HG02840 (cell line): ENCODE measurements around the gene PDGFB.

Experiments
- ATAC-seq: cut with Tn5 transposase; IDR thresholded peaks from one replicate; pipeline ENCODE4 v1.9.1; 2021; ENCODE audit warnings: mild to moderate bottlenecking, moderate library complexity, moderate number of reproducible peaks; ENCODE audit not compliant: unreplicated experiment, low FRiP score

PDGFB gene

GRCh38 chr22:39277142-39277607 lies 32.4 kb upstream of the PDGFB start:
- no peak for ATAC-seq

- ATAC-seq = no peak
Observed at GRCh38 chr22:39276440-39277141, 31.8 kb upstream of the PDGFB start.

- ATAC-seq = no peak
Observed at GRCh38 chr22:39275814-39276439, 31.1 kb upstream of the PDGFB start.

- no peak for ATAC-seq
Observed at GRCh38 chr22:39273950-39274887, 29.4 kb upstream of the PDGFB start.

DNA sequence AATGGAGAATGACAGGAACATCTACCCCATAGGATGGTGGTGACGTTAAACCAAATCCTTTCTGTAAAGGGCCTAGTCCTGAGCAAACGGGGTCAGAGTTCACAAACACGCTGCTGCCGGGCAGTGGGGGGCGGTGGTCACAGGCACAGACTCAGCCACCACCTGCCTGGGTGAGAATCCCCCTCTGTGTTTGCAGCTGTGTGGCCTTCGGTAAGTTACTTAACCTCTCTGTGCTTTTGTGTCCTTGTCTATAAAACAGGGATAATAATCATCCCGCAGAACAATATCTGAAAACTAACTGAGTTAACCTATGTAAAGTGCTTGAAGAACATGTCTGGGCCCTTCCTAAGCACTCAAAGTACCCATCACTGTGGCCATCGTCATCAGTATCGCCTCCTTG lies 26.0 kb upstream of the PDGFB start:
- no peak for ATAC-seq

- no peak for ATAC-seq
Observed at GRCh38 chr22:39270280-39270679, 25.5 kb upstream of the PDGFB start.

DNA sequence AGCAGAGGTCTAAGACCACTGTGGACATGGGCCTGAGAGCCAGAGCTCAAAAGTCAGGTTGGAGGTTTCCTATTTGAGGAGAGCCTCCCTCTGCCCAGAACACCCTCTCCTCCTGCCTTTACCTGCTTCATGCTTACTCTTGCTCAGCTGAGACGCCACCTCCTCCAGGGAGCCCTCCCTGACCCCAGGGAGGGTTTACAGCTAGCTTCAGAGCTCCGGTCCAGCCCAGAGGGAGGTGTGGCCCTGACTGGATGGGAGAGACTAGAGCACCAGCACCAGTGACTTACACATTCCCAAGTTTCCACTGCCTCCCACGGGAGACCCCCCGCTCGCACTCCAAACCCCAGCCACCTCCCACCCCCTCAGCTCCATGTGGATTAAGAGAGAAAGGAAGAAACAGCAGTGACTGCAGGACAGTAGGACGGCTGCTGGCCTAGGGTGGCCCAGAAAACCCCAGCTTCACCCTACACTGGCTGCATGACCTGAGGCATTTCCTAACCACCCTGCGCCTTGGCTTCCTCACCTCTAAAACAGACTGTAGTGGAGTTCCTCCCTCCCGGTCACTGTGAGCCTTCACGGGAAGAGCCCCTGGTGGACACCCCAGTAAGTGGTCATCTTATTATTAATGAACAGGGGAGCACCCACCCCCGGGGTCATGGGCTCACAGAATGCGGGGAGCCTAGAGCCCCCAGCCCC lies 24.5 kb upstream of the PDGFB start:
- no peak for ATAC-seq

DNA sequence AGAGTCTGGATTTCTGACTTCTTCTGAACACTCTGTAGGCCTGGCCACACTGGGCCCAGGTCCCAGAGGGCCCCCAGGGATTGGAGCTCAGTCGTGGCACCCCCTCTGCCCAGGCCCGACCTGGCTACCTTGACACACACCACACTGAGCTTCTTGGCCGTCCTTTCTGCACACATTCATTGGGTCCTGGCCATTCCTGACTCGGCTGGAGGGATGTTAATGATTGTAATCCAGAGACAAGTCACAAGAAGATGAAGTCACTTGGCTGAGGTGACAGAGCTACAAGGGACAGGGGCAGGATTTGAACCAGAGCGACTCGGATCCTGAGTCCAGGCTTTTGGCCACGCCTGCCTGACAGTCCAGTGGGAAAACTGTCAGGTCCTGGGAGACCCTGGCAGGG lies 23.9 kb upstream of the PDGFB start:
- ATAC-seq = no peak

- no peak for ATAC-seq
Observed at GRCh38 chr22:39267974-39268373, 23.2 kb upstream of the PDGFB start.

- ATAC-seq = peak; percentile 67
Observed at GRCh38 chr22:39266398-39267030, 21.7 kb upstream of the PDGFB start.

DNA sequence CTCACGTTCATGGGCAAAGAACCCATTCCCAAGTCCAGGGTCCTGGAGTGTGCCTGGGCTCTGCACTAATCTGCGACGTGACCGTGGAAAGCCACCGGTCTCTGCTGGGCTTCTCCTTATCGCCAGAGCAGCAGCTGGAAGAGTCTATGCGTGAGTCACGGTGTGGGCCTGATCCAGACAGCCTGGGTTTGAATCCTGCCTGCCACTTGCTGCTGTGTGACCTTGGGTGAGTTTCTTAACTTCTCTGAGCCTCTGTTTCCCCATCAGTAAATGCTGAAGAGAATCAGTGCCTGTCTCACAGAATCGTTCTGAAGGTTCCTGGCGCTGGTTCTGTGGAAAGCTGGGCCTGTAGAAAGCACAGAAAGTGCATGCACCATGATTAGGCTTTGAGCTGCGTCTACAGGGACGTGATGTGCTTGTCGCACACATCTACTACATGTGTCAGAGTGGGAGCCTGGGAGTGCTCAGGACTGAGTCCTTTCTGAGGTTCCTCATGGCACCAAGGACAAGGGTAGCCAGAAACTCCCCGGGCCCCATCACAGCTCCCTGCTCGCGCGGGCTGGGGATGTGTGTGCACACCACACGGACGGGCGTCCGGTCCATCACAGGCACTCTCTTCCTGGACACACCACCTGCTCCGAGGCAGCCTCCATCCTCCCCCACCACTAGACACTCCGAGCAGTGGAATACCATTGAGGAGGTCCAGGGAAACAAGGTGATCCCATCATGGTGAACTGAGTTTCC lies 20.5 kb upstream of the PDGFB start:
- ATAC-seq = no peak

- no peak for ATAC-seq
Observed at GRCh38 chr22:39264349-39265038, 19.7 kb upstream of the PDGFB start.

DNA sequence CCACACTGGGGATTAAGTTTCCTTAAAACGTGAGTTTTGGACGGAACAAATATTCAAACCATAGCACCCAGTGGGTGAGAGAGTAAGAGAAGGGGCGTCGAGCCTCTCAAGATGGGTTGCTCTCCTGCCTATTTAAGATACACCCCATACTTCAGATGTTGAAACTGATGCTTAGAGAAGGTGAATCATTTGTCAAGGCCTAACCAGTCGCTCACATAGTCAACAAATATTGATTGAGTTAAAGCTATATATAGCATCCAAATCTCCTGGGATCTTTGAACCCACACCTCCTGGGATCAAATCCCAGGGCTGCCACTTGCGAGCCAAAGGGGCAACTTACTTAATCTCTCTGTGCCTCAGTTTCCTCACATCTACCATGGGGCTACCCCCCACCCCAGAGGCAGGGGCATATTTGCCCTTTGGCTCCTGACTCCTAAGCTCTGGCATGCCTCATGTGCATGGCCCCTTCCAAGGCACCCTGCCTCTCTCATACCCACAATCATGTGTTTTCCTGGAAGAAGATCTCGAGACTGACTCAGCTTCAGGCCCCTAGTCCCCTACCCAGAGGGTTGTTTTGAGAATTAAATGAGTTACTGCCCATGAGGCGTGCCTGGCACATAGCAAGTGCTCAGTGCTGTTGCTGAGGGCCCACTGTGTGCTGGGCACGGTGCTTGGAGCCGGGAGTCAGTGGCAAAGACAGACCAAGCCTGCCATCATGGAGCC lies 19.0 kb upstream of the PDGFB start:
- no peak for ATAC-seq

DNA sequence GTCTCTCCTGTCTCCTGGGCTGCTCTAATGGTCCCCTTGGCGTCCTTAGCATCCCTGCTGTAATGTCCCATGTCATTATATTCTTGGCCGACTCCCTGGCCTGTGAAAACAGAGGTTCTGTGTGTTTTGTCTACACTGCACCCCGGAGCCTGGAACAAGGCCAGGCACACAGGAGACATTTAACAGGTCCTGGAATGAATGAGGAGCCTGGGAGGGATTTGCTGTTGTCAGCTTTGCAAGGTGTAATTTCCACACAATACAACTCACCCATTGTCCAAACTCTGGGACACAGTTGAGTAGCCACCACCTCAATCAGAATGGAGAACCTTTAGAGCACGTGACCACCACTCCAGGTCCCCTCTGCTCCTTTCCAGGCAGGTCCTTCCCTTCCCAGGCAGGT lies 14.9 kb upstream of the PDGFB start:
- no peak for ATAC-seq

DNA sequence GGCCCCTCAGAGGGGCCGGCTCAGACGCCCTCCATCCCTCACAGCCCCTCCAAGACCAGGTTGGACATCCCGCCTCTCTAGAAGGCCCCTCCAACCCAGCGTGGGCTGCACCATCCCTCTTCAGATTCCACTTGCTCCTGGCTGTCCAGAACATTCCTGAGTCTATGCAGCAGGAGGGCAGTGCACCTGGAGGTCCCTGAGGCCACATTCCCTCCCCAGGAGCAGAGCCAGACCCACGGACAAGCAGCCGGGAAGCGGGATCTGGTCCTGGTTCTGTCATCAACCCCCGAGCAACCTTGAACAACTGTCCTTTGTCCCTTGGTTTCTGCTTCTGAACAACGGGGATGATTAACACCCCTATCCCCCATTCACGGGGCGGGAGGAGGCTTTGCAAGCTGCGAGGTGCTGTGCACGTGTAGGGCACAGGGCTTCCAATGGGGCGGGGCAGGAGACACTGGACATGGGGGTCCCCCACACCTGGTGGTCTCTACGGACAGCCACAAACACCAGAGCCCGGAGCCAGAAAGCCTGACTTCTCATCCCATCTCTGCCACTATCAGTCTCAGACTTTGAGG lies 13.2 kb upstream of the PDGFB start:
- no peak for ATAC-seq

GRCh38 chr22:39256979-39257378 lies 12.2 kb upstream of the PDGFB start:
- no peak for ATAC-seq

GRCh38 chr22:39256186-39256552 lies 11.4 kb upstream of the PDGFB start:
- ATAC-seq = no peak
